Skeletal muscle satellite cell (primary cell): Measurements from ENCODE around the gene MVK.

Source experiments
- H3K27me3 ChIP-seq: 2 replicates; pipeline ENCODE4 v1.7.0; 2013; ENCODE audit warnings: low read length; ENCODE audit not compliant: control insufficient read depth, insufficient read depth
- H3K36me3 ChIP-seq: 2 replicates; pipeline ENCODE4 v1.7.0; 2013; ENCODE audit warnings: mild to moderate bottlenecking, control low read depth, low read length; ENCODE audit not compliant: insufficient read depth
- H3K4me1 ChIP-seq: 2 replicates; pipeline ENCODE4 v1.7.0; 2013; ENCODE audit warnings: low read length; ENCODE audit not compliant: control insufficient read depth, insufficient read depth
- H3K4me2 ChIP-seq: 2 replicates; pipeline ENCODE4 v1.7.0; 2013; ENCODE audit warnings: mild to moderate bottlenecking, low read length
- H3K4me3 ChIP-seq: 2 replicates; pipeline ENCODE4 v1.7.0; 2013; ENCODE audit warnings: low read length
- H3K9ac ChIP-seq: 2 replicates; pipeline ENCODE4 v1.7.0; 2013; ENCODE audit warnings: mild to moderate bottlenecking, low read depth, low read length, moderate library complexity
- H3K9me3 ChIP-seq: replicated peaks from 2 replicates; pipeline ENCODE4 v1.7.0; 2013; ENCODE audit warnings: mild to moderate bottlenecking, control low read depth, low read length

Gene MVK

DNA sequence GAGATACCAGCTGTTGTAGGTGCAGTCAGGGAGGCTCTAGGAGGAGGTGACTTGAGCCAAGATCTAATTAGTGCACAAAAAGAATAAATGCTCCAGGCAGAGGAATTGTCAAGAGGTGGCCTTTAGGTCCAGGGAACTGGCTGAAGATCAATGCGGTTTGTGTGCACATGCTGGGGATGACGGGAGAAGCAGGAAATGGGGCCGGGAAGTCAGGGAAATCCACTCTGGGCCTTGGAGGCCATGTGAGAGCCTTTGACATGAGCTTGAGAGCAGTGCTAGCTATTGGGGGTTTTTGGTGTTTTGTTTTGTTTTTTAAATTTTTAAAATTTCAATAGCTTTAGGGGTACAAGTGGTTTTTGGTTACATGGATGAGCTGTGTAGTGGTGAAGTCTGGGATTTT lies 67.4 kb downstream of the MVK start:
- peaks cover 58% of the 10 kb centered on the region for H3K27me3 ChIP-seq
- no peak overlapping the region for H3K4me3 ChIP-seq
- no peak overlapping the region for H3K4me2 ChIP-seq
- H3K9me3 ChIP-seq = no peaks in the 10 kb centered on the region
- H3K36me3 ChIP-seq = no peaks in the 10 kb centered on the region
- H3K4me1 ChIP-seq = no peaks in the 10 kb centered on the region
- no peak overlapping the region for H3K9ac ChIP-seq

DNA sequence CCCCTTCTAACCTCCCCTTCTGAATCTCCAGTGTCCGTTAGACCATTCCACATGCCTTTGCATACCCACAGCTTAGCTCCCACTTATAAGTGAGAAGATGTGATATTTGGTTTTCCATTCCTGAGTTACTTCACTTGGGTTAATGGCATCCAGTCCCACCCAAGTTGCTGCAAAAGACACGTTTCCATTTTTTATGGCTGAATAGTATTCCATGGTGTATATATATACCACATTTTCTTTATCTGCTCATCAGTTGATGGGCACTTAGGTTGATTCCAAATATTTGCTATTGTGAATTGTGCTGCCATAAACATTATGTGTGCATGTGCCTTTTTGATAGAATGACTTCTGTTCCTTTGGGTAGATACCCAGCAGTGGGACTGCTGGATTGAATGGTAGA lies 67.8 kb downstream of the MVK start:
- Histone ChIP-seq H3K4me1 (no peaks in the 10 kb centered on the region), H3K4me2 (no peak overlapping the region), H3K36me3 (no peaks in the 10 kb centered on the region), H3K4me3 (no peak overlapping the region), H3K27me3 (peaks cover 62% of the 10 kb centered on the region), H3K9ac (no peak overlapping the region), H3K9me3 (no peaks in the 10 kb centered on the region)

DNA sequence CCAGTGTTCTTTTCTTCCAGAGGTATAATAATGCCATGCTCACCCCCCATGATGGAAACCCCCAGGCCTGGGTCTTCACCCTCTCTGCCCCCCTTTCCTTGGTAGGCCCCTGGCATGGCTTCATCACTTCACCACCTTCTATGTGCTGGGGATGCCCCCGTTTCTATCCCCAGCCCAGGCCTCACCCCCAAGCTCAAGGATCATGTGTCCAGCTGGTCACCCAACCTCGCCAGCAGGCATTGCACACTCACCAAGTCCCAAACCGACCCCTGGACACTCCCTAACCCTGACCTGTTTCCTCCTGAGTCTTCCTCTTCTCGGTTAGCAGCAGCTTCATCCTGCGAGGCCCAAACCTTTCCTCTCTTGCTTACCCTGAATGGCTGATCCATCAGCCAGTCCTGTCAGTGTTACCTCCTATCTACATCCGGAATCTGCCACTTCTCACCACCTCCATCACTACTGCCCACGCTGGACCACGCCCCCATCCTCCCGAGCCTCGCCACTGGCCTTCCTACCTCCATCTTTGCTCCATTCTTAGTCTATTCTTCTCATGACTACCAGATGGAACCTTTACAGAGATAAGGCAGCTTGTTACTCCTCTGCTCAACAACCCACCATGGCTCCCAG lies 69.0 kb downstream of the MVK start:
- Histone ChIP-seq H3K27me3 (peaks cover 70% of the 10 kb centered on the region), H3K4me2 (no peak overlapping the region), H3K9me3 (no peaks in the 10 kb centered on the region), H3K4me1 (no peaks in the 10 kb centered on the region), H3K36me3 (no peaks in the 10 kb centered on the region), H3K4me3 (no peak overlapping the region), H3K9ac (no peak overlapping the region)

DNA sequence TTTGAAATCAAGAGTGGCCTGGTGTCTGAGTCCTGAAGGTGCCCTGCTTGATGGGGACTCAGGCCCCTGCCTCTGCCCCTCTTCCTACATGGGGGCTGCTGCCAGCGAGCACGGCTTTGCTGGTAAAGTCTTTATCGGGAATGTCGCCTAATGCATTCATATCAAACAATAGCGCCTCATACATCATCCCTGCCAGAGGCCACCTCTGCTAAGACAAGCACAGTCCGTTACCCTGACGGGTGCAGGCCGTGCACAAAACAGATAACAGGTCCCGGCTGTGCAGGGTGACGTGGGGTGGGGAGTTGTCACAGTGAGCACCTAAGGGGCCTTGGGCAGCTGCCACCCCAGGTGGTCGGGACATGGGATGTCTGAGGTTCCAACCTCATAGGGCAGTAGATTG lies 71.6 kb downstream of the MVK start:
- Histone ChIP-seq H3K4me2 (no peak overlapping the region), H3K36me3 (no peaks in the 10 kb centered on the region), H3K9ac (no peak overlapping the region), H3K4me1 (no peaks in the 10 kb centered on the region), H3K27me3 (peaks cover 67% of the 10 kb centered on the region), H3K9me3 (no peaks in the 10 kb centered on the region), H3K4me3 (no peak overlapping the region)

DNA sequence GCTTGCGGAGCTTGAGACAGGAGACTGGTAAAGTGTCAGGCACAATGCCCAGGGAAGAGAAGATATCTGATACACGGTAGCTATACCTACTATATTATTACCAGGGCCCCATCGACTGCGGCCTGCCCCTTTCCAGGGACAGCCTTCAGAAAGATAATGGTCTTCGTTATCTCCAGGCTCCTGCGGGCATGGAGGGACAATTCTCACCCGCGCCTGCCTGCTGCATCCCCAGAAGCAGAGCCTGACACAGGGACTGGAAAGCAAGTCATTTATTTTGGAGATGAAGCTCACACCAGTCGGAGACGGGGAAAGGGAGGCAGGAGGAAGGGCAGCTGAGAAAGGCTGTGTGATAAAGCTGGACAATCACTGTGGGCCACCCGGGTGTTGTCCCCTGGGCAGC lies 72.1 kb downstream of the MVK start:
- Histone ChIP-seq H3K4me2 (no peak overlapping the region), H3K27me3 (peaks cover 68% of the 10 kb centered on the region), H3K9ac (no peak overlapping the region), H3K4me1 (no peaks in the 10 kb centered on the region), H3K36me3 (no peaks in the 10 kb centered on the region), H3K9me3 (no peaks in the 10 kb centered on the region), H3K4me3 (no peak overlapping the region)
